Measurements from ENCODE around the gene IRS2.

Gene IRS2

DNA sequence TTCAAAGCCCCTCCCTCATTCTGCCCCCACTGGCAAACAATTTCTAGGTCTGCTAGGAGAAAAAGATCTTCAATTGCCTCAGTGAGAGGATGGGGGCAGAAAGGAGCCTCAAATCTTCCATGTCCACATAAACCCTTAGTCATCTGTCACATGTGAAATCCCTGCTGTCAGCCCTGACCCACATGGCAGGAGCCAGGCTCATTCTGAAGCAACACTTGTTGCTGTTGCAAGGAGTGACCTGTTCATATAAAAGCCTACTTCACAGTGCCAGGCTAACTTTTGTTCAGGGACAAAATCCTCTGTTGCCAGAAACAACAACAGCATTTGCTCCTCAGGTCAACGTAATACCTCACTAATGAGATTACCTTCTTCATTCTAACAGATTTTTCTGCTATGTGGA, 70.5 kb downstream of the IRS2 start:
- TF ChIP-seq, protein P1, sequence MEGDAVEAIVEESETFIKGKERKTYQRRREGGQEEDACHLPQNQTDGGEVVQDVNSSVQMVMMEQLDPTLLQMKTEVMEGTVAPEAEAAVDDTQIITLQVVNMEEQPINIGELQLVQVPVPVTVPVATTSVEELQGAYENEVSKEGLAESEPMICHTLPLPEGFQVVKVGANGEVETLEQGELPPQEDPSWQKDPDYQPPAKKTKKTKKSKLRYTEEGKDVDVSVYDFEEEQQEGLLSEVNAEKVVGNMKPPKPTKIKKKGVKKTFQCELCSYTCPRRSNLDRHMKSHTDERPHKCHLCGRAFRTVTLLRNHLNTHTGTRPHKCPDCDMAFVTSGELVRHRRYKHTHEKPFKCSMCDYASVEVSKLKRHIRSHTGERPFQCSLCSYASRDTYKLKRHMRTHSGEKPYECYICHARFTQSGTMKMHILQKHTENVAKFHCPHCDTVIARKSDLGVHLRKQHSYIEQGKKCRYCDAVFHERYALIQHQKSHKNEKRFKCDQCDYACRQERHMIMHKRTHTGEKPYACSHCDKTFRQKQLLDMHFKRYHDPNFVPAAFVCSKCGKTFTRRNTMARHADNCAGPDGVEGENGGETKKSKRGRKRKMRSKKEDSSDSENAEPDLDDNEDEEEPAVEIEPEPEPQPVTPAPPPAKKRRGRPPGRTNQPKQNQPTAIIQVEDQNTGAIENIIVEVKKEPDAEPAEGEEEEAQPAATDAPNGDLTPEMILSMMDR (conservative IDR thresholded peaks at IDR 0.05; ENCODE audit: low read length) = 0 out of 2 replicates have a peak, but pooled peaks have one; percentile 3
- H3K4me3 ChIP-seq (ENCODE audit: low read length) = no peak overlapping the region
- peak; percentile 55 for DNase-seq (ENCODE audit: low read depth)

DNA sequence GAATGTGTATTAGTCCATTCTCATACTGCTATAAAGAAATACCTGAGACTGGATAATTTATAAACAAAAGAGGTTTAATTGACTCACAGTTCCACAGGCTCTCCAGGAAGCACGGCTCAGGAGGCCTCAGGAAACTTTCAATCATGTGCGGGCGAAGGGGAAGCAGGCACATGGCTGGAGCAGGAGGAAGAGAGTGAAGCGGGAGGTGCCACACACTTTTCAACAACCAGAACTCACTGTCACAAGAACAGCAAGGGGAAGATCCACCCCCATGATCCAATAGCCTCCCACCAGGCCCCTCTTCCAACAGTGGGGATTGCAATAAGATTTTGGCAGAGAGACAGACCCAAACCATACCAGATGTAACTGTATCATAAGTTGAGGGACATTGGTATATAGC, 72.7 kb downstream of the IRS2 start:
- TF ChIP-seq, protein P1 (conservative IDR thresholded peaks at IDR 0.05; ENCODE audit: low read length) = no peak
- DNase-seq (ENCODE audit: low read depth) = no peak
- no peak overlapping the region for H3K4me3 ChIP-seq (ENCODE audit: low read length)

DNA sequence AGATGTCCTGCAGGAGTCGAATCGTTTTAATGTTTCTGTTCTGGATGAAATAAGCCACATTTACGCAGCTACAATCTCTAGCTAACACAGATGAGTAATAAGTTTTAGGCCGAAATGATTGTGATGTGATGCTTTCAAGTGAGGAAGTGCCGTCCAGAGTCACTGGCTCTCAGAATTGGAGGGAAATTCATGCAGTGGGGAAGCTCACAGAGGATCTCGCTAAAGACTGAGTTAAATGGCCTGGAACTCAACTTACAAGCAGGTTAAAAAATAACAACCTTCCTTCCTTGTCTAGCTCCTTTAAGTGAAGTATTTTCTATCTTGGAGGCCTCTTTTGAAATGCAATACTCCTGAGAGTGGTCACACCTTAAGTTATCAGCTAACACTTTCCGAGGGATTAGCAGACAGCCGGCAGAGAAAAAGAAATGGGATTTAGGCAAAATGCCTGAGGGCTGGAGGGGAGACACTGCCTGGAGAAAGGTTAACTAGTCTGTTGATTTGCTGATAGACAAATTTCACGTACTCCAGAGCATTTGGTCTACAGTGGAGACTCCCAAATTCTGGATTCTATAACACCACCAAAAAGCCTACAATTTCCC, 74.2 kb downstream of the IRS2 start:
- DNase-seq (ENCODE audit: low read depth) = no peak
- H3K4me3 ChIP-seq (ENCODE audit: low read length) = no peak overlapping the region
- TF ChIP-seq, protein P1 (conservative IDR thresholded peaks at IDR 0.05; ENCODE audit: low read length) = no peak

DNA sequence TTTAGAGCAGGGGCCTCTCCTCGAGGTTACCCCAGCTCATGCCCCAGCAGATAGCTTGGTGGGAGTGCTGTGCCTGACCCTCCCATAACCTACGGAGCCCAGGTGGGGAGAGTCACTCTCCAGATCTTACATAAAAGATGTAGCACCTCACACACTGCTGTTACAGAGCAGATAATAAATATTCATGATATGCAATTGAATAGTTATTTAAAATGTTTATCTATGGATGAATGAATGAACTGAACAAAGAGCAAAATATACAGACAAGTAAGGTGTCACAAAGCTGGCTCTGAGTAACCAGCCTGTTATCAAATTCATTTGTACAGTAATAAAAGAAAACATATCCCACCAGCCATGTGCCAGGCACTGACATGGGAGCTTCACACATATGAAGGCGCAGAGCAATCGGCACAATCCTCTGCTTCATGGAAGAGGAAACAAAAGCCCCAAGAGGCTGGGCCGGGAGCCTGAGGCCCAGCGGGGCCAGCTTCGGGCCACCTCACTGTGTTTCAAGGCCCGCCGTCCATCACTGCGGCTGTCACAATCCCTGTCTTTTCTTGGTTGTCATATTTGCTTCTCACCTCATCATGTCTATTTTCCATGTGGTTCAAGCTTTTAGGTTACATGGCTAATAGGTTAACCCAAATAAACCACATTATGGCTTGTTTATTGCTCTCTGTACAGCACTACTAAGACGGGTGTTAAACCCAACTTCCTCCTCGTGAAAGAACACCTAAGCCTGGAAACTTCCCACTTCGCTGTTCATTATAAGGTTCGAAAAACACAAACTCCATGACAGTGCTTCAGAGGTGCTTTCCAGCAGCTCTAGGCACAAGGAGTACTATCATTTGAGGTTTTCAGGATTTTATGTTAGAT, 78.4 kb downstream of the IRS2 start:
- TF ChIP-seq, protein P1 (conservative IDR thresholded peaks at IDR 0.05; ENCODE audit: low read length) = no peak
- no peak for DNase-seq (ENCODE audit: low read depth)
- H3K4me3 ChIP-seq (ENCODE audit: low read length) = no peak overlapping the region

DNA sequence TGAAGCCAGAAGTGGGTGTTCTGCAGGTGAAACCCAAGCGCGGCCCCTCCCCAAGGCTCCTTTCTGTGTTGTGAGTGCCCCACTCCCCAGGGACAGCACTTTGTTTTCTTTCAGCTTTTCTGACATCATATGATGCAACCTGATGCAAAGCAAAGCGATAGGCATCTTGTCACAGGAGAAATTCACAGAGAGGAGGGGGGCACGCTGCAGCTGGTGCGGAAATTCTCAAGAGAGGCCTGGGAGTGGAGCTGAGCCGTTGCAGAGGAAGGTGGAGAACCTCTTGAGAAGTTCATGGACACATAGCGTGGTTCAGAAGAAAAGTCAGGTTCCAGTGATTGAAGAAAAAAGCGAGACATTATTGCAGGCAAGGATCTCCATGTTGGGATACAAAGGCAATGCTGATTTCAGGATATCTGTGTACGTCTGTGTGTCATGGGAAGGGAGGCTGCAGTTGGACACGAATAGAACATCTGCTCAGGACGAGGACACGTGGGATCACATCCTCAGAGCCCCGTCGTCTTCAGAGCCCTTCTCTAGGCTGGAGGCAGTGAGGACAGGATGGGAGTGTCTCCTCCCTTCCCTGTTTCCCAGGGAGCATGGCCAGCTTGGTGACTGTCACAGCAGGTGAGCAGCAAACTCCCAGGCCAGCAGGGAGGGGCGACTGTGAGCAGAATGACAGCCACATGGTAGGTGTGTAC, 79.2 kb downstream of the IRS2 start:
- TF ChIP-seq, protein P1 (conservative IDR thresholded peaks at IDR 0.05; ENCODE audit: low read length) = no peak
- no peak overlapping the region for H3K4me3 ChIP-seq (ENCODE audit: low read length)
- no peak for DNase-seq (ENCODE audit: low read depth)

DNA sequence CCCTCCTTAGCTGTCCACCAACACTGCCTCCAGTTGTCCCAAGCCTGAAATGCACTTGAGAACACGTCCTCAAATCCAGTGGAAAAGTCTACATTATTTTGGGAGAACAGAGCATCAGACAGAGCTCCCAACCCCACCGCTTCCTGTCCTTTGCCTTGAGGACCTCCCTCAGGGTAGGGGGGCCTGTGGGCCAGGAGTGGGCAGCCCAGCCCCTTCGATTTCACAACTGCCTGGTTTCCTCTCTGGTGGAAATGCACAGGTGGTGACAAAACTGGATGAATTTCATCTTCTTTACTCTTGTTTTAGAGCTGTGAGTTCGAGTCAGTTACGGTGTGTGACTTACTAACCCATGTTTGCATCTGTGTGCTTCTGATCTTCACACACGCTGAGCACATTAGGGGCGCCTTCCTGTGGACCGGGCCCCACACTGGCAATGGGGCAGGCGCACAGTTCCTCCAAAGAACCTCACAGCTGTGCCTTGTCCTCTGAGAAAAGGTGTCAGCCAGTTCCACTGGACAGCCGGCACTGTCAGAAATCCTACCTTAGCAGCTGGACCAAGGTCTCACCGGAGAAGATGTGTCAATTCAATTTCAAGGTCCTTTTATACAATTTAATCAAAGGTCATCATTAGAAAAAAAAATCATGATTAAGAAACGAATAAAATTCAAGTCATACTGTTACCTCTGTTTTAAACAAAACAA, 80.2 kb downstream of the IRS2 start:
- no peak for DNase-seq (ENCODE audit: low read depth)
- TF ChIP-seq, protein P1 (conservative IDR thresholded peaks at IDR 0.05; ENCODE audit: low read length) = no peak
- no peak overlapping the region for H3K4me3 ChIP-seq (ENCODE audit: low read length)
